SK-N-SH treated with all-trans-retinoic acid at 6 μM for 48 hours (cell line): ENCODE measurements around the gene TNP2.

ENCODE experiments used
- ESRRG ChIP-seq: fragments of 250-450 bp; sonication (Bioruptor Pico); IDR thresholded peaks from 2 replicates; pipeline ENCODE4 v1.6.1; 2021; ENCODE audit warnings: mild to moderate bottlenecking
- OSR1 ChIP-seq: fragments of 250-450 bp; sonication (Bioruptor Pico); IDR thresholded peaks from 2 replicates; pipeline ENCODE4 v1.8.0; 2022; ENCODE audit warnings: moderate library complexity, mild to moderate bottlenecking, inconsistent platforms
- RARB ChIP-seq: fragments of 250-450 bp; sonication (Bioruptor Pico); IDR thresholded peaks from 2 replicates; pipeline ENCODE4 v1.8.0; 2021; ENCODE audit warnings: mild to moderate bottlenecking, moderate library complexity
- SNAI2 ChIP-seq: fragments of 250-450 bp; sonication (Bioruptor Pico); IDR thresholded peaks from 2 replicates; pipeline ENCODE4 v1.5.0; 2020; ENCODE audit warnings: mild to moderate bottlenecking, moderate library complexity
- TCF4 ChIP-seq: fragments of 250-450 bp; sonication (Bioruptor Pico); IDR thresholded peaks from 2 replicates; pipeline ENCODE4 v1.8.0; 2021; ENCODE audit warnings: mild to moderate bottlenecking, moderate library complexity, borderline replicate concordance
- TOX ChIP-seq: fragments of 250-450 bp; sonication (Bioruptor Pico); IDR thresholded peaks from 2 replicates; pipeline ENCODE4 v1.8.0; 2021; ENCODE audit warnings: mild to moderate bottlenecking, moderate library complexity, borderline replicate concordance
- ZC3H10 ChIP-seq: fragments of 250-450 bp; sonication (Bioruptor Pico); IDR thresholded peaks from 2 replicates; pipeline ENCODE4 v1.5.1; 2021; ENCODE audit warnings: mild to moderate bottlenecking, moderate library complexity
- ZFP3 ChIP-seq: fragments of 250-450 bp; sonication (Bioruptor Pico); IDR thresholded peaks from 2 replicates; pipeline ENCODE4 v1.5.0; 2020; ENCODE audit warnings: mild to moderate bottlenecking, moderate library complexity
- ZFP30 ChIP-seq: fragments of 450-650 bp; formaldehyde crosslinking; IDR thresholded peaks from 2 replicates; pipeline ENCODE4 v1.5.0; 2022; ENCODE audit warnings: mild to moderate bottlenecking, moderate library complexity
- ZNF70 ChIP-seq: fragments of 450-650 bp; formaldehyde crosslinking; IDR thresholded peaks from 2 replicates; pipeline ENCODE4 v1.5.0; 2020; ENCODE audit warnings: mild to moderate bottlenecking, moderate library complexity
- TF ChIP-seq, protein P1 (sequence below): fragments of 250-450 bp; sonication (Bioruptor Pico); IDR thresholded peaks from 2 replicates; pipeline ENCODE4 v1.8.0; 2021; ENCODE audit warnings: low read depth, mild to moderate bottlenecking, moderate library complexity, borderline replicate concordance
- TF ChIP-seq, protein P2 (sequence below): fragments of 250-450 bp; sonication (Bioruptor Pico); IDR thresholded peaks from 2 replicates; pipeline ENCODE4 v1.8.0; 2020; ENCODE audit warnings: mild to moderate bottlenecking, moderate library complexity, borderline replicate concordance
- TF ChIP-seq, protein P3 (sequence below): fragments of 250-450 bp; sonication (Bioruptor Pico); IDR thresholded peaks from 2 replicates; pipeline ENCODE4 v1.5.1; 2021; ENCODE audit warnings: mild to moderate bottlenecking, moderate library complexity

DNA sequence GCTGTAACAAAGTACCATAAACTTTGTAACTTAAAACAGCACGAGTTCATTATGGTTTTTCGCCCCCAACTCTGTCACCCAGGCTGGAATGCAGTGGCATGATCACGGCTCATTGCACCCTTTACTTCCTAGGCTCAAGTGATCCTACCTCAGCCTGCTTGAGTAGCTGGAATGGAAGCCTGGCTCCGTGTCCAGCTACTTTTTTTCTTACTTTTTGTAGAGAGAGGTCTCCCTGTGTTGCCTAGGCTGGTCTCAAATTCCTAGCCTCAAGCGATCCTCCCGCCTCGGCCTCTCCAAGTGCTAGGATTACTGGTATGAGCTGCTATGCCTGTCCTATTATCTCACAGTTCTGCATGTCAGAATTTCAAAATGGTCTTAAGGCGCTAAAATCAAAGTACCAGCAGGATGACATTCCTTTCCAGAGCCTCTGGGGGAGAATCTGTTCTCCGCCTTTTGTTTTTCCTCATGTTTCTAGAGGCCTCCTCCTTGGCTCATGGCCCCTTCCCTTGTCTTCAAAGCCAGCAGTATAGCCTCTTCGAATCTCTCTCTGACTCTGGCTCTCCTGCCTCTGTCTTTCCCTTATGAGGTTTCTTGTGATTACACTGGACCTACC is 22.1 kb upstream of the TNP2 start:
- TF ChIP-seq, protein P1, sequence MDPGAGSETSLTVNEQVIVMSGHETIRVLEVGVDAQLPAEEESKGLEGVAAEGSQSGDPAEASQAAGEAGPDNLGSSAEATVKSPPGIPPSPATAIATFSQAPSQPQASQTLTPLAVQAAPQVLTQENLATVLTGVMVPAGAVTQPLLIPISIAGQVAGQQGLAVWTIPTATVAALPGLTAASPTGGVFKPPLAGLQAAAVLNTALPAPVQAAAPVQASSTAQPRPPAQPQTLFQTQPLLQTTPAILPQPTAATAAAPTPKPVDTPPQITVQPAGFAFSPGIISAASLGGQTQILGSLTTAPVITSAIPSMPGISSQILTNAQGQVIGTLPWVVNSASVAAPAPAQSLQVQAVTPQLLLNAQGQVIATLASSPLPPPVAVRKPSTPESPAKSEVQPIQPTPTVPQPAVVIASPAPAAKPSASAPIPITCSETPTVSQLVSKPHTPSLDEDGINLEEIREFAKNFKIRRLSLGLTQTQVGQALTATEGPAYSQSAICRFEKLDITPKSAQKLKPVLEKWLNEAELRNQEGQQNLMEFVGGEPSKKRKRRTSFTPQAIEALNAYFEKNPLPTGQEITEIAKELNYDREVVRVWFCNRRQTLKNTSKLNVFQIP (CRISPR knock-in tag): no peak
- TF ChIP-seq RARB (CRISPR knock-in tag) (no peak), ZFP30 (CRISPR knock-in tag) (no peak), OSR1 (CRISPR knock-in tag) (no peak), ZNF70 (no peak), ZC3H10 (CRISPR knock-in tag) (no peak), TOX (CRISPR knock-in tag) (no peak), SNAI2 (CRISPR knock-in tag) (no peak), ESRRG (CRISPR knock-in tag) (no peak), ZFP3 (CRISPR knock-in tag) (no peak), TCF4 (no peak)
- TF ChIP-seq, protein P2, sequence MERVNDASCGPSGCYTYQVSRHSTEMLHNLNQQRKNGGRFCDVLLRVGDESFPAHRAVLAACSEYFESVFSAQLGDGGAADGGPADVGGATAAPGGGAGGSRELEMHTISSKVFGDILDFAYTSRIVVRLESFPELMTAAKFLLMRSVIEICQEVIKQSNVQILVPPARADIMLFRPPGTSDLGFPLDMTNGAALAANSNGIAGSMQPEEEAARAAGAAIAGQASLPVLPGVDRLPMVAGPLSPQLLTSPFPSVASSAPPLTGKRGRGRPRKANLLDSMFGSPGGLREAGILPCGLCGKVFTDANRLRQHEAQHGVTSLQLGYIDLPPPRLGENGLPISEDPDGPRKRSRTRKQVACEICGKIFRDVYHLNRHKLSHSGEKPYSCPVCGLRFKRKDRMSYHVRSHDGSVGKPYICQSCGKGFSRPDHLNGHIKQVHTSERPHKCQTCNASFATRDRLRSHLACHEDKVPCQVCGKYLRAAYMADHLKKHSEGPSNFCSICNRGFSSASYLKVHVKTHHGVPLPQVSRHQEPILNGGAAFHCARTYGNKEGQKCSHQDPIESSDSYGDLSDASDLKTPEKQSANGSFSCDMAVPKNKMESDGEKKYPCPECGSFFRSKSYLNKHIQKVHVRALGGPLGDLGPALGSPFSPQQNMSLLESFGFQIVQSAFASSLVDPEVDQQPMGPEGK (CRISPR knock-in tag): no peak
- TF ChIP-seq, protein P3, sequence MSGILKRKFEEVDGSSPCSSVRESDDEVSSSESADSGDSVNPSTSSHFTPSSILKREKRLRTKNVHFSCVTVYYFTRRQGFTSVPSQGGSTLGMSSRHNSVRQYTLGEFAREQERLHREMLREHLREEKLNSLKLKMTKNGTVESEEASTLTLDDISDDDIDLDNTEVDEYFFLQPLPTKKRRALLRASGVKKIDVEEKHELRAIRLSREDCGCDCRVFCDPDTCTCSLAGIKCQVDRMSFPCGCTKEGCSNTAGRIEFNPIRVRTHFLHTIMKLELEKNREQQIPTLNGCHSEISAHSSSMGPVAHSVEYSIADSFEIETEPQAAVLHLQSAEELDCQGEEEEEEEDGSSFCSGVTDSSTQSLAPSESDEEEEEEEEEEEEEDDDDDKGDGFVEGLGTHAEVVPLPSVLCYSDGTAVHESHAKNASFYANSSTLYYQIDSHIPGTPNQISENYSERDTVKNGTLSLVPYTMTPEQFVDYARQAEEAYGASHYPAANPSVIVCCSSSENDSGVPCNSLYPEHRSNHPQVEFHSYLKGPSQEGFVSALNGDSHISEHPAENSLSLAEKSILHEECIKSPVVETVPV (CRISPR knock-in tag): no peak
